ENCODE data around the gene NOTCH1.

NOTCH1 gene

GRCh38 chr9:136504512-136505348 is 41.1 kb downstream of the NOTCH1 start:
- Histone ChIP-seq H3K27me3 (ENCODE audit: insufficient read depth, poor library complexity, severe bottlenecking) (no peaks in the 10 kb centered on the region), H3K27ac (replicated peaks) (no peak overlapping the region), H3K4me3 (replicated peaks; ENCODE audit: insufficient read depth, low read length) (no peak overlapping the region)
- TF ChIP-seq POLR2AphosphoS5 (IDR thresholded peaks at IDR 0.05; ENCODE audit: low read depth) (no peak), GABPA (IDR thresholded peaks at IDR 0.05; ENCODE audit: low read depth) (no peak), CTCF (IDR thresholded peaks at IDR 0.05; ENCODE audit: insufficient read depth, low read length) (no peak), SPI1 (IDR thresholded peaks at IDR 0.05; ENCODE audit: borderline replicate concordance, low read depth) (no peak), REST (IDR thresholded peaks at IDR 0.05; ENCODE audit: insufficient replicate concordance, low read depth) (no peak)
- no peak for DNase-seq (ENCODE audit: low read depth in 1 of 2, low spot score in 1 of 2)

DNA sequence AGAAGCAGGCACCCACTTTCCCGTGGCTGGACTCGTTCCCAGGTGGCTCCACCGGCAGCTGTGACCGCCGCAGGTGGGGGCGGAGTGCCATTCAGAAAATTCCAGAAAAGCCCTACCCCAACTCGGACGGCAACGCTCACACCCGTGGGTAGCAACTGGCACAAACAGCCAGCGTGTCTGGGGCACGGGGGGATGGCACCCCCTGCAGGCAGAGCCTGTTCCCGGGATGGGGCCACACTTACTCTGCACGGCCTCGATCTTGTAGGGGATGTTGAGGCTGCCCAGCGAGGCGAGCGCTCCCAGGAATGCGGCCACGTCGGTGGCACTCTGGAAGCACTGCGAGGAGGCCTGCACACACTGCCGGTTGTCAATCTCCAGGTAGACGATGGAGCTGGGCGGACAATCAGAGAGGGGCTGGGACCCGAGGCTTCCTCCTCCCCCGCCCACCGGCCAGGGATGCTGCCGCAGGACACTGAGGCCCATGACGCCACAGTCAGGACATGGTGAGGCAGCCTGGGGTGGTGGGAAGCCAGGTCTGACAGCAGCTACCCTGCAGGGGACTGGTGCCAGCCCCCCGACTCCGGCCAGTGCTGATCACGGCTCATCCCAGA is 42.8 kb downstream of the NOTCH1 start:
- H3K27ac ChIP-seq (replicated peaks) = no peak overlapping the region
- TF ChIP-seq CTCF (IDR thresholded peaks at IDR 0.05; ENCODE audit: insufficient read depth, low read length) (no peak), POLR2AphosphoS5 (IDR thresholded peaks at IDR 0.05; ENCODE audit: low read depth) (no peak), SPI1 (IDR thresholded peaks at IDR 0.05; ENCODE audit: borderline replicate concordance, low read depth) (no peak), GABPA (IDR thresholded peaks at IDR 0.05; ENCODE audit: low read depth) (no peak), REST (IDR thresholded peaks at IDR 0.05; ENCODE audit: insufficient replicate concordance, low read depth) (no peak)
- no peak for DNase-seq (ENCODE audit: low read depth in 1 of 2, low spot score in 1 of 2)
- H3K4me3 ChIP-seq (replicated peaks; ENCODE audit: insufficient read depth, low read length) = no peak overlapping the region
- H3K27me3 ChIP-seq (ENCODE audit: insufficient read depth, poor library complexity, severe bottlenecking) = no peaks in the 10 kb centered on the region

GRCh38 chr9:136502196-136502595 is 43.7 kb downstream of the NOTCH1 start:
- DNase-seq (ENCODE audit: low read depth in 1 of 2, low spot score in 1 of 2) = no peak
- H3K27me3 ChIP-seq (ENCODE audit: insufficient read depth, poor library complexity, severe bottlenecking) = no peaks in the 10 kb centered on the region
- H3K4me3 ChIP-seq (replicated peaks; ENCODE audit: insufficient read depth, low read length) = no peak overlapping the region
- H3K27ac ChIP-seq (replicated peaks) = no peak overlapping the region
- TF ChIP-seq GABPA (IDR thresholded peaks at IDR 0.05; ENCODE audit: low read depth) (no peak), REST (IDR thresholded peaks at IDR 0.05; ENCODE audit: insufficient replicate concordance, low read depth) (no peak)

All from HL-60 (cell line).